ENCODE measurements around the gene OS9.
"Not testable (repeated sequence)": the region's sequence is repeated elsewhere in the genome, so short reads cannot be mapped to it uniquely, and the experiment has no call there.

Gene OS9

DNA sequence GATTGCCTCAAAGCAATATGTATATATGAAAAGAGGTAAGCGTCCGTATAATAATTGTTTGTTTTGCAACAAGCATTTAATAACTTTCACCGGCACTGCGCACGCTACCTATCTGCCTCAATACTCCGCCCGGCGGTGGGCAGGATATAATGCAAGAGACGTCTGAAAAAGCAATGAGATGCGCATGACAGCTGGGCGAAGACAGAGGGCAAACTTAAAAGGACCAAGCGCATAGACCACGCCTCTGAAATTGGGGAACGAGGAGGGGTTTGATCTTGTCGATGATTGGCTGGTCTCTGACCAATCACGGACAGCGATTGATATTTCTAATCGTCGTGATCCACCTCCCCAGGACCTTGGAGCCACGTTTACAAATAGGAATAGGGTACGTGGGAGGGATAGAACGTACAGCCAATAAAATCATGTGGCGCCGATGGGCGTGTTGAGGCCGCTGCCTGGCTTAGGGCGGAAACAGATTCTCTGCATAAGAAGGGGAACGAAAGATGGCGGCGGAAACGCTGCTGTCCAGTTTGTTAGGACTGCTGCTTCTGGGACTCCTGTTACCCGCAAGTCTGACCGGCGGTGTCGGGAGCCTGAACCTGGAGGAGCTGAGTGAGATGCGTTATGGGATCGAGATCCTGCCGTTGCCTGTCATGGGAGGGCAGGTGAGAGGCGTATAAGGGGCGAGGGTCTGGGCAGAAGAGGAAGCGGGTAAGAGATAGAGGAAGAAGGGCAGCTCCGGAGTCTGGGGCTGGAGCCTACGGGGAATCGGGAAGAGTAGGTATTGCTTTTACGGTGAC is at the start of gene OS9:
TSS of gene OS9 (plus strand) at position 474 of the 800 bp plus-strand sequence. CDS start at position 504, 30 bp downstream.
- DNase-seq = peak; percentile 98

DNA sequence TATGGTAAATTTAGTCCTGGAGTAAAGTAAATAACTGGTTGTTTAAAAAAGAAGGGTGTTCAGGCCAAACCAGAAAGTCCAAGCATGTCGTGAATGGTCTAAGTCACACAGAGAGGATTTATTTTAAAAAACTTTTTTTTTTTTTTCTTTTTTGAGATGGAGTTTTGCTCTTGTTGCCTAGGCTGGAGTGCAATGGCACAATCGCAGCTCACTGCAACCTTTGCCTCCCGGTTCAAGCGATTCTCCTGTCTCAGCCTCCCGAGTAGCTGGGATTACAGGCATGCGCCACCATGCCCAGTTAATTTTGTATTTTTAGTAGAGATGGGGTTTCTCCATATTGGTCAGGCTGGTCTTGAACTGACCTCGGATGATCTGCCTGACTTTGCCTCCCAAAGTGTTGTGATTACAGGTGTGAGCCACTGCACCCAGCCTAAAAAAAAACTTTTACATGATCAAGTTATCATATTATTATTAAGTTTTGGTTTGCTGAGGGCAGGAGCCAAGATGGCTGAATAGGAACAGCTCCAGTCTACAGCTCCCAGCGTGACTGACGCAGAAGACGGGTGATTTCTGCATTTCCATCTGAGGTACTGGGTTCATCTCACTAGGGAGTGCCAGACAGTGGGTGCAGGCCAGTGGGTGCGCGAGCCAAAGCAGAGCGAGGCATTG is 47.8 kb upstream of the OS9 start:
- DNase-seq = not testable (repeated sequence)

DNA sequence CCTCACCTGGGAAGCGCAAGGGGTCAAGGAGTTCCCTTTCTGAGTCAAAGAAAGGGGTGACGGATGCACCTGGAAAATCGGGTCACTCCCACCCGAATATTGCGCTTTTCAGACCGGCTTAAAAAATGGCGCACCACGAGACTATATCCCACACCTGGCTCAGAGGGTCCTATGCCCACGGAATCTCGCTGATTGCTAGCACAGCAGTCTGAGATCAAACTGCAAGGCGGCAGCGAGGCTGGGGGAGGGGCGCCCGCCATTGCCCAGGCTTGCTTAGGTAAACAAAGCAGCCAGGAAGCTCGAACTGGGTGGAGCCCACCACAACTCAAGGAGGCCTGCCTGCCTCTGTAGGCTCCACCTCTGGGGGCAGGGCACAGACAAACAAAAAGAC is 47.3 kb upstream of the OS9 start:
- not testable (repeated sequence) for DNase-seq

- no peak for DNase-seq
Observed at GRCh38 chr12:57654042-57654441, 39.9 kb upstream of the OS9 start.

- no peak for DNase-seq
Observed at GRCh38 chr12:57655541-57656240, 38.2 kb upstream of the OS9 start.

GRCh38 chr12:57656408-57656807 is 37.5 kb upstream of the OS9 start:
- DNase-seq = not testable (repeated sequence)

DNA sequence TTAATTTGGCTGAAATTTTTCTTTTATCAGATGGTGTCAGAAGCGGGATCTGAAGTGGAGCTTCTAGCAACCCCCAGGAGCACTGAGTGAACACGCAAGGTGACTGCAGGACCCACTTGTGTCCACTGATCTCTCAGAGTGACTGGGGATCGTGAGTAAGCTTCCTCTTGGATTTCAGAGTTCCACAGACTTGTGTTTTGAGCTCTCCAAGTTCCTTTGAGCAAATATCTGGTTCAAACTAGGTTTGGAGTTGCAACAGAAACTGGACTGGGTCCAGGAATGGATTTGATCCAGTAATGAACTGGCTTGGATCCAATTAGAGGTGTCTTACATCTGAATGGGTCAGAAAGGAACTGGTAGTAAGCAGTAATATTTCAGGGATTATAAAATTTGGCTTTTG is 36.2 kb upstream of the OS9 start:
- DNase-seq = no peak

- no peak for DNase-seq
Observed at GRCh38 chr12:57658890-57659289, 35.0 kb upstream of the OS9 start.

GRCh38 chr12:57661376-57661775 is 32.6 kb upstream of the OS9 start:
- DNase-seq = no peak

- not testable (repeated sequence) for DNase-seq
Observed at GRCh38 chr12:57665066-57665820, 28.7 kb upstream of the OS9 start.

DNA sequence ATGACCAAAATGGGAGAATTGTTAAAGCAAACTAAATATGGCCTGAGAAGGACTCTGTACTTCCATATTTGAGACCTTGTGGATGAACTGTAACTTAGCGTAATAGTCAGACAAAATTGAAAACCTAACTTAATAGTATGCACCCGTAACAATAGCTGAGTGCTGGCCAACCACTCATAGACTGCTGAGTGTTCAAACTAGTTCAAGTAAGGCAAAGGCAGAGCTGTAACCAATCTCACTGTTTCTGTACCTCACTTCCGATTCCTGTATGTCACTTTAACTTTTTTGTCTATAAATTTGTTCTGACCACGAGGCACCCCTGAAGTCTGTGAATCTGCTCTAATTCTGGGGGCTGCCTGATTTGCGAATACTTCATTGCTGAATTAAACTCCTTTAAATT is 27.0 kb upstream of the OS9 start:
- no peak for DNase-seq

- not testable (repeated sequence) for DNase-seq
Observed at GRCh38 chr12:57669691-57670090, 24.2 kb upstream of the OS9 start.

GRCh38 chr12:57671811-57672210 is 22.1 kb upstream of the OS9 start:
- DNase-seq = not testable (repeated sequence)

- no peak for DNase-seq
Observed at GRCh38 chr12:57672801-57673200, 21.1 kb upstream of the OS9 start.

DNA sequence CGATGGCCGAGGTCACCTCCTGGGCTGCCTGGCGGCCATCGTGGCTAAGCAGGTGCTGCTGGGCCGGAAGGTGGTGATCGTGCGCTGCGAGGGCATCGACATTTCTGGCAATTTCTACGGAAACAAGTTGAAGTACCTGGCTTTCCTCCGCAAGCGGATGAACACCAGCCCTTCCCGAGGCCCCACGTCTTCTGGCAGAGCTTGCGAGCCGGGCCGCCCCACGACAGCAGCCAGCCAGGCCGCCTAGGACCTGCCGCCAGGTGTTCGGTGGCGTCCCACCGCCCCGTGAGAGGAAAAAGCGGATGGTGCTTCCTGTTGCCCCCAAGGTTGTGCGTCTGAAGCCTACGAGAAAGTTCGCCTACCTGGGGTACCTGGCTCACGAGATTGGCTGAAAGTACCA is 19.2 kb upstream of the OS9 start:
- DNase-seq = no peak

- DNase-seq = not testable (repeated sequence)
Observed at GRCh38 chr12:57677947-57678346, 16.0 kb upstream of the OS9 start.

GRCh38 chr12:57679697-57680096 is 14.2 kb upstream of the OS9 start:
- DNase-seq = no peak

DNA sequence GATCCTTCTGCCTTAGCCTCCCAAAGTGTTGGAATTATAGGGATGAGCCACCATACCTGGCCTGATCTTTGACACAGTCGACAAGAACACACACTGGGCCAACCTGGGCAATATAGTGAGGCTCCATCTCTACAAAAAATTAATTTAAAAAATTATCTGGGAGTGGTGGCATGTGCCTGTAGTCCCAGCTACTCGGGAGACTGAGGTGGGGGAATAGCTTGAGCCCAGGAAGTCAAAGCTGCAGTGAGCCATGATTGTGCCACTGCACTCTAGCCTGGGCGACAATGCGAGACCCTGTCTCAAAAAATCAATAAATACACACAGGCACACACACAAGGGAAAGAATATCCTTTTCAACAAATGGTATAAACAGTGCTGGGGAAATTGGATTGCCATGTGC is 6.1 kb upstream of the OS9 start:
- DNase-seq = no peak

DNA sequence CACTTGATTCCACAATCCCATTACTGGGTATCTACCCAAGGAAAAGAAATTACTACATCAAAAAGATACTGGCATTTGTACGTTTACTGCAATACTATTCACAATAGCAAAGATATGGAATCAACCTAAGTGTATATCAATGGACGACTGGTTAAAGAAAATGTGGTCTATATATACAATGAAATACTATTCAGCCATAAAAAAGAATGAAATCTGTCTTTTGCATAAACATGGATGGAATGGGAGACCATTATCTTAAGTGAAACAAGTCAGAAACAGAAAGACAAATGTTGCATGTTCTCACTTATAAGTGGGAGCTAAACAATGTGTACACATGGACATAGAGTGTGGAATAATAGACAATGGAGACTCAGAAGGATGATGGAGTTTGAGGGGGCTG is 5.0 kb upstream of the OS9 start:
- no peak for DNase-seq

- DNase-seq = no peak
Observed at GRCh38 chr12:57692500-57692899, 1.4 kb upstream of the OS9 start.

GRCh38 chr12:57693317-57693658 is 644 bp upstream of the OS9 start:
- no peak for DNase-seq

DNA sequence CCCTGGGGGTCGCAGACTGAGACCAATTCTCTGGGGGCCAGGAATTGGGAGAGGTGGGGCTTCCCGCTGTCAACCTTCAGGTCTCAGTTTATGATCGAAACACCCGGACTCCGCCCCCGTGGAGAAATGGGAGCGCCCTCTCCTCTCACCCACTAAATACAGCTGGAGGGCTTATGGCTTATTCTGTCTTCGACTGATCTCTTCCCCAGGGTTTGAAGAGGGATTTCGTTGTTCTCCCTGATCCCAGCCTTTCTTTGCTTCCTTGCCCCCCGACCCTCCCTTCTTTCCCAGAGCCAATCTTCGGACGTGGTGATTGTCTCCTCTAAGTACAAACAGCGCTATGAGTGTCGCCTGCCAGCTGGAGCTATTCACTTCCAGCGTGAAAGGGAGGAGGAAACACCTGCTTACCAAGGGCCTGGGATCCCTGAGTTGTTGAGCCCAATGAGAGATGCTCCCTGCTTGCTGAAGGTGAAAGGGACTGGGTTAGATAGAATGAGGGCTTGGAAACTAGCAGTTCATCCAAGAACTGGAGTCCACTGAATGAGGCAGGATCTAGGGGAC is 607 bp downstream of the OS9 start:
- no peak for DNase-seq
